Tibial nerve (tissue), 4 donors: ENCODE results near the gene FAM241A. TPM values are rescaled to one million over a fixed set of nuclear protein-coding genes. Genes with fewer than 3 reads are reported as not detected.

Experiments used
- DNase-seq, 2 donors: peaks; one replicate each; pipeline ENCODE4 v3.0.0-alpha.2; 2019; ENCODE audit warnings: low spot score in 2 of 2
- H3K27ac ChIP-seq, 4 donors: fragments of 200-600 bp; sonication (generic) in 3 of 4; one replicate each; pipeline ENCODE4 v1.5.1; 2017 to 2019; ENCODE audit warnings: mild to moderate bottlenecking in 1 of 4
- H3K27me3 ChIP-seq, 2 donors: fragments of 200-600 bp; sonication (generic) in 1 of 2; one replicate each; pipeline versions ENCODE4 v1.5.1 to v1.6.0; 2017 to 2019
- H3K36me3 ChIP-seq, 3 donors: fragments of 200-600 bp; sonication (generic); one replicate each; pipeline ENCODE4 v1.5.1; 2018 to 2019
- H3K4me1 ChIP-seq, 4 donors: fragments of 200-600 bp; sonication (generic) in 3 of 4; one replicate each; pipeline ENCODE4 v1.5.1; 2017 to 2019
- H3K4me3 ChIP-seq, 4 donors: fragments of 200-600 bp; sonication (generic) in 3 of 4; one replicate each; pipeline ENCODE4 v1.5.1; 2017 to 2019; ENCODE audit warnings: mild to moderate bottlenecking in 1 of 4, moderate library complexity in 1 of 4
- H3K9me3 ChIP-seq, 4 donors: fragments of 200-600 bp; sonication (generic) in 3 of 4; one replicate each; pipeline ENCODE4 v1.5.1; 2017 to 2019
- EP300 ChIP-seq, 2 donors: sonication (generic); formaldehyde crosslinking; IDR thresholded peaks; one replicate each; pipeline ENCODE4 v1.6.1; 2017; ENCODE audit warnings: antibody characterized with exemption in 2 of 2, mild to moderate bottlenecking in 1 of 2
- POLR2A ChIP-seq, 2 donors: fragments of 450-650 bp; IDR thresholded peaks; one replicate each; pipeline ENCODE4 v1.6.1; 2017; ENCODE audit warnings: antibody characterized with exemption in 2 of 2, mild to moderate bottlenecking in 2 of 2, moderate library complexity in 2 of 2
- WGBS, 2 donors: methylation state at CpG; one replicate each; pipeline ENCODE4 v1.1.5; 2018; 5-methylcytosine and 5-hydroxymethylcytosine counted together
- total RNA-seq, 4 donors: library from RNA; depleted of rRNA; stranded (reverse); fragments of >200 nt; gene quantifications; one replicate each; pipeline ENCODE4 v1.1.0, GENCODE V29; 2016
- TF ChIP-seq, protein P1 (sequence below), 5 experiments: fragments of 200-600 bp in 3 of 5; fragments of 450-650 bp in 2 of 5; sonication (generic) in 3 of 5; IDR thresholded peaks; one replicate each; pipeline ENCODE4 v1.5.1; 2016 to 2019; ENCODE audit warnings: antibody characterized with exemption in 5 of 5, mild to moderate bottlenecking in 3 of 5, moderate library complexity in 2 of 5

The FAM241A gene
- total RNA-seq, 4 donors from 2014 or later = 2.4 to 4.8 (median 2.9) TPM

DNA sequence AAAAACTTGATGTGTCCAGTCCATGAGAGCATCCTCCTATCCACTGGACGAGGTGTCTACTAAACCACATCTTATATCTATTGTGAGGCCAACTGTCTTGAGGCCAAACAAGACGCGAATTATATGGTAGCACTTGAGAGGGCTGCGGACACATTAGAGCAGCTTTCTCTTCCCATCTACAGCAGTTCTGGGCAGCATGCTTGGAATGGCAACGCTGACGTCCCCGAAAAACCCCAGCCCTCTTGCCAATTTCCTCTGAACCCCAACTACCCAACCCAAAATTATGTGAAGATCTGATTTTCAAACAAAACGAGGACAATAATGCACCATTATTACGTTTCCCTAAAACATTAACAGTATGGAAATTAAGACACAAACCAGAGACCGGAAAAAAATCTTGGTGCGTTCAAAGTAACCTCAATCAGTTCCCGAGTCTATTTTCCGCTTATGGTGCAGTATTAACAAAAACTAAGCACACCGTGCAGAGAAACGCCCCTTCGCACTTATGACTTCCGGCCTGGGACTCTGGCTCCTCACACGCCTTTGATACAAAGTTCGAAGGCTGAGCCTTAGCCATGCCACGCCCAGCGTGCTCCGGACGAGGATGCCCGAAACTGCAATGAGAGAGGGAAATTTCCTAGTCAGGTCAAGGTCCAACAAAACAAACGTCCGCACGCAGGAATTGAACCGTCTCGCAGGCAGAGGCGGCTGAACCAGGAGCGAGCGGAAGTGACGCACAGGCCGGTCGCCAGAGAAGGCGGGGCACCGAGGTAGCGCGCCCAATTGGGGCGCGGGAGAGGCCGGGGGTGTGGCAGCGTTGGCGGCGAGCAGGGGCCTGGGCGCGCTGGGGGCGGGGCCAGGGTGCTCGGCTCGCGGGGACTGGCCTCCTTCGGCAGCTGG is 85.9 kb downstream of the FAM241A start:
- peak; percentile 92 to 95 for DNase-seq

DNA sequence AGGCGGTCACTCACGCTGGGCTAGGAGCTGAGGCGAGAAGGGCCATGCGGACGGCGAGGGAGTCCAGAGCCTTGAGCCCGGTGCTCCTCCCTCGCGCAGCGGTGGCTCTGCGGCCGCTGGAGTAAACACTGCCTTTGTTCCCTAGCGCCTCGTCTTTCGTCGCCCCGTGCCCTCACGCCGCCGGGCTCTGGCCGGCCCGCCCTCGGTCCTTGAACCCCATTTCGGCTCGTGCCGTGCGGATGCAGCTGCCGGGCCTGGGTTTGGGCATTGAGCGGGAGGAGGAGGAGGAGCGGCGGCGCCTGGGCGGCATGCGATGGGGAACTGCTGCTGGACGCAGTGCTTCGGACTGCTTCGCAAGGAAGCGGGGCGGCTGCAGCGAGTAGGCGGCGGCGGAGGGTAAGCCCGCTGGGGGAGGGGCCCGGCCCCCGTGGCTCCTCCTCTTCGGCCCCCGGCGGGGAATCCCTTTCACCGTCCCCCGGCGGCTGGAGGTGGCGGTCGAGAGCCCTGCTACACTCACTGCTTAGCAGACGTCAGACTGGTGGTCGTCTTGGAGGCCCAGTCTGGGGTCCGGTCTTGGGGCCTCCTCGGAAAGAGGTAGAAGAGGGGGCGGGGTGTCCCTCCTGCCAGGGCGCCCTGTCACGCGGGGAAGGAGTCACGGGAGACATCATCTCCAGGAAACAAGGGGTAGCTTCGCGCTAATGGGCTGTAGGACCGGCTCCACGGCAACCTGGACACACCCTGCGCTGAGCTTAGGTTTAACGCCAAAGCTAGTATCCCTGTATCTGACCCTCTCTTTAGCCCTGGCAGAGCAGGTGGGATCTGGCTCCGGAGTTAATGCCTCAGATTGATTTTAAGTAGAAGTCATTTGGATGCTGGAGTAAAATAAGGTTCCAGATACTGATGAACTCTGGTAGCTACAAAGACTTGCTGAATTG is 86.8 kb downstream of the FAM241A start, which contains the start of gene AP1AR:
Gene AP1AR (plus strand): TSS at position 9 of the 935 bp plus-strand sequence. CDS start 305 bp downstream, at position 314.
- TF ChIP-seq EP300 (IDR thresholded peaks at IDR 0.05) = peak; percentile 51 to 87
- TF ChIP-seq, protein P1, sequence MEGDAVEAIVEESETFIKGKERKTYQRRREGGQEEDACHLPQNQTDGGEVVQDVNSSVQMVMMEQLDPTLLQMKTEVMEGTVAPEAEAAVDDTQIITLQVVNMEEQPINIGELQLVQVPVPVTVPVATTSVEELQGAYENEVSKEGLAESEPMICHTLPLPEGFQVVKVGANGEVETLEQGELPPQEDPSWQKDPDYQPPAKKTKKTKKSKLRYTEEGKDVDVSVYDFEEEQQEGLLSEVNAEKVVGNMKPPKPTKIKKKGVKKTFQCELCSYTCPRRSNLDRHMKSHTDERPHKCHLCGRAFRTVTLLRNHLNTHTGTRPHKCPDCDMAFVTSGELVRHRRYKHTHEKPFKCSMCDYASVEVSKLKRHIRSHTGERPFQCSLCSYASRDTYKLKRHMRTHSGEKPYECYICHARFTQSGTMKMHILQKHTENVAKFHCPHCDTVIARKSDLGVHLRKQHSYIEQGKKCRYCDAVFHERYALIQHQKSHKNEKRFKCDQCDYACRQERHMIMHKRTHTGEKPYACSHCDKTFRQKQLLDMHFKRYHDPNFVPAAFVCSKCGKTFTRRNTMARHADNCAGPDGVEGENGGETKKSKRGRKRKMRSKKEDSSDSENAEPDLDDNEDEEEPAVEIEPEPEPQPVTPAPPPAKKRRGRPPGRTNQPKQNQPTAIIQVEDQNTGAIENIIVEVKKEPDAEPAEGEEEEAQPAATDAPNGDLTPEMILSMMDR (IDR thresholded peaks at IDR 0.05) = peak in 4 of 5 experiments; percentile 9 to 41 (median 32)
- TF ChIP-seq POLR2A (IDR thresholded peaks at IDR 0.05) = peak in 1 of 2 donors; percentile 83
- WGBS, 2 donors = 0 to 1% methylated on average over 37 to 49 of the region's 70 CpGs
- peak; percentile 32 to 69 for DNase-seq
- Histone ChIP-seq H3K27ac (peak within 1 kb of the TSS; percentile 88 to 97 (median 96)), H3K4me1 (peaks cover 0 to 55% (median 16%) of the 10 kb centered on the region in 4 donors), H3K27me3 (no peaks in the 10 kb centered on the region), H3K36me3 (no peaks in the 10 kb centered on the region), H3K9me3 (no peaks in the 10 kb centered on the region), H3K4me3 (peak within 1 kb of the TSS; percentile 69 to 96 (median 88))

More for the DNA sequence above, 85.9 kb downstream of the FAM241A start:
- no peaks in the 10 kb centered on the region for H3K9me3 ChIP-seq
- H3K27me3 ChIP-seq = no peaks in the 10 kb centered on the region
- TF ChIP-seq POLR2A (IDR thresholded peaks at IDR 0.05) (peak in 1 of 2 donors; percentile 67), EP300 (IDR thresholded peaks at IDR 0.05) (peak; percentile 74 to 91)
- TF ChIP-seq, protein P1 (IDR thresholded peaks at IDR 0.05) = no peak
- H3K27ac ChIP-seq = peak overlapping the region; percentile 88 to 97 (median 96)
- peak overlapping the region; percentile 69 to 96 (median 88) for H3K4me3 ChIP-seq
- H3K4me1 ChIP-seq = peaks cover 0 to 46% (median 16%) of the 10 kb centered on the region in 4 donors
- H3K36me3 ChIP-seq = no peaks in the 10 kb centered on the region
- WGBS, 2 donors = 0 to 1% methylated on average over 27 to 52 of the region's 52 CpGs

DNA sequence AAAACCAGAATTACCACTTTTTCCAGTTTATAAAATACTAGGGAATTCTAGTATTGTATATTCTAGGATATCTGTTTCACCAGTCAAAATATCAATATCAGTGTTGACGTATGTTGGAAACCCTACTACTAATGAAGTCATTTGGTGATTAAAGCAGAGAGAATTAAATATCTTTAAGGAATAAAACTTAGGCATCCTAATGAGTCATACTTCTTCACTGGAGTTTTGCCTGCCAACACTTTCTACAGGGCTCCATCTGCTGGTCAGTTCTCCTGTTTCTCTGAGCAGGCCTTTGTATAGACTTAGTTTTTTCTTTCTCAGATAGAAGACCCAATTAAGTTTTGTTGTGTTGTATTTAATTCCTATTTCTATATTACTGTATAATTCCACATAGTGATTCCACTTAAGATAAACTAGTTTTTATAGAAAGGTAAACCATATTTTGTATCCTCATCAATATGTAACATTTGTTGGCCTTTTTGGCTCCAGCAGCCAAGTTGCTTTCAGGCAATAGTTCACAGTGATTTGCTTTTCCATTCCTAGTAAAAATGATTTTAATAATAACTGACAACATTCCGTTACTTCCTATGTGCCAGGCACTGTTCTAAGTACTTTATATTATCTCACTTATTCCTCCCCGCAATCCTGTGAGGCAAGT is 89.8 kb downstream of the FAM241A start:
- Histone ChIP-seq H3K4me3 (no peak overlapping the region), H3K9me3 (no peaks in the 10 kb centered on the region), H3K27me3 (no peaks in the 10 kb centered on the region), H3K27ac (peak overlapping the region in 1 of 4 donors; percentile 32), H3K36me3 (no peaks in the 10 kb centered on the region), H3K4me1 (peaks cover 0 to 53% (median 14%) of the 10 kb centered on the region in 4 donors)
- TF ChIP-seq, protein P1 (IDR thresholded peaks at IDR 0.05) = peak; percentile 56 to 78 (median 71)
- no peak for TF ChIP-seq POLR2A (IDR thresholded peaks at IDR 0.05)
- WGBS, 2 donors = 48 to 49% methylated on average over 3 of the region's 3 CpGs
- DNase-seq = peak; percentile 38 to 93

DNA sequence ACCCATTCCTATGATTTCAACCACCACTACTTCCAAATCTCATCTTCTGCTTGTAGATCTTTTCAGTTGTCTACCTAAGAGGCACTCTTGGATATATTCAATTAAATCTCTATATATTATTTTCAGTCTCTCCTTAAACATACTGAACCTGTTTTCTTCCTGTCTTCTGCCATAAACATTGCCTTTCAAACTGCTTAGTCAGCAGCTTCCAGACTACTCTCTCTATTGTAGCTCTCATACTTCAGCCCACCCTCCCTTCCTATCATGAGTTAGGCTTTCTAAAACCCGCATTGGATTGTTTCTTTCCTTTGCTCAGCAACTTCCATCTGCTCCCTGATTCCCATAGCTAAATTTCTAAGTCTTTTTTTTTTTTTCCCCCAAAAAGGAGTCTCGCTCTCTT is 90.8 kb downstream of the FAM241A start:
- no peak overlapping the region for H3K4me3 ChIP-seq
- WGBS, 2 donors = 82 to 84% methylated on average over 2 of the region's 2 CpGs
- no peak for TF ChIP-seq EP300 (IDR thresholded peaks at IDR 0.05)
- no peak for TF ChIP-seq POLR2A (IDR thresholded peaks at IDR 0.05)
- TF ChIP-seq, protein P1 (IDR thresholded peaks at IDR 0.05) = no peak
- H3K27ac ChIP-seq = no peak overlapping the region
- H3K9me3 ChIP-seq = no peaks in the 10 kb centered on the region
- H3K36me3 ChIP-seq = no peaks in the 10 kb centered on the region
- H3K27me3 ChIP-seq = no peaks in the 10 kb centered on the region
- H3K4me1 ChIP-seq = peaks cover 0 to 45% (median 10%) of the 10 kb centered on the region in 4 donors
- DNase-seq = no peak
